MV-4-11 (cell line): ENCODE results near the gene FBXL17.
A peak's percentile ranks its signal among the peaks of the same experiment; 100 is the strongest.

Source experiments
- DNase-seq: peaks from one replicate; lab custom pipeline; 2025; lab: John Stamatoyannopoulos, UW

FBXL17 gene

GRCh38 chr5:107916731-107917725 lies 464.9 kb downstream of the FBXL17 start:
- DNase-seq: no peak

- DNase-seq: peak; percentile 71
These were observed 466.6 kb downstream of the FBXL17 start for GRCh38 chr5:107915176-107915812.

- DNase-seq: no peak
These were observed 468.4 kb downstream of the FBXL17 start for GRCh38 chr5:107913494-107913893.

GRCh38 chr5:107900721-107901120 lies 481.2 kb downstream of the FBXL17 start:
- DNase-seq: no peak

- DNase-seq: no peak
These were observed 487.5 kb downstream of the FBXL17 start for GRCh38 chr5:107894361-107894760.

GRCh38 chr5:107893642-107894041 lies 488.3 kb downstream of the FBXL17 start:
- DNase-seq: peak; percentile 91

GRCh38 chr5:107889387-107889786 lies 492.5 kb downstream of the FBXL17 start:
- DNase-seq: no peak

- no peak for DNase-seq
These were observed 493.4 kb downstream of the FBXL17 start for GRCh38 chr5:107888541-107888940.

- peak; percentile 20 for DNase-seq
These were observed 494.5 kb downstream of the FBXL17 start for GRCh38 chr5:107887166-107887943.

GRCh38 chr5:107885601-107886000 lies 496.3 kb downstream of the FBXL17 start:
- no peak for DNase-seq

GRCh38 chr5:107884871-107885270 lies 497.0 kb downstream of the FBXL17 start:
- DNase-seq: no peak

GRCh38 chr5:107878661-107879060 lies 503.2 kb downstream of the FBXL17 start:
- DNase-seq: no peak

GRCh38 chr5:107876906-107877305 lies 505.0 kb downstream of the FBXL17 start:
- no peak for DNase-seq

GRCh38 chr5:107876261-107876660 lies 505.6 kb downstream of the FBXL17 start:
- no peak for DNase-seq

- no peak for DNase-seq
These were observed 506.1 kb downstream of the FBXL17 start for GRCh38 chr5:107875833-107876232.

GRCh38 chr5:107874795-107875194 lies 507.1 kb downstream of the FBXL17 start:
- no peak for DNase-seq

- DNase-seq: no peak
These were observed 508.0 kb downstream of the FBXL17 start for GRCh38 chr5:107873877-107874276.

- no peak for DNase-seq
These were observed 510.9 kb downstream of the FBXL17 start for GRCh38 chr5:107871023-107871422.

- no peak for DNase-seq
These were observed 512.3 kb downstream of the FBXL17 start for GRCh38 chr5:107869438-107870115.

- no peak for DNase-seq
These were observed 513.1 kb downstream of the FBXL17 start for GRCh38 chr5:107868650-107869409.

GRCh38 chr5:107867266-107867665 lies 514.6 kb downstream of the FBXL17 start:
- no peak for DNase-seq
